ENCODE measurements around the gene TRIM50.
"Not testable (repeated sequence)": the region's sequence is repeated elsewhere in the genome, so short reads cannot be mapped to it uniquely, and the experiment has no call there.

The TRIM50 gene

GRCh38 chr7:73327922-73328321 is at the start of gene TRIM50, which contains the start of gene FKBP6:
Gene TRIM50, minus strand, starts transcription at chr7:73328082. Its CDS starts 3,295 bp downstream, at chr7:73324787.
Gene FKBP6, plus strand, starts transcription at chr7:73328161. Its CDS starts 268 bp downstream, at chr7:73328429.
- not testable (repeated sequence) for H3K36me3 ChIP-seq (ENCODE audit: control insufficient read depth, insufficient read depth, low read length); H3K9ac ChIP-seq; H3K9me3 ChIP-seq (ENCODE audit: control insufficient read depth, low read length); H2AFZ ChIP-seq; H3K4me2 ChIP-seq (ENCODE audit: low read length); H3K4me3 ChIP-seq (ENCODE audit: low read depth, low read length); H3K27me3 ChIP-seq (ENCODE audit: control insufficient read depth, insufficient read depth, low read length); H3K79me2 ChIP-seq
- H3K4me1 ChIP-seq: peaks cover 38% of the 10 kb centered on the region
- H3K27ac ChIP-seq: peak within 1 kb of the TSS; percentile 95

- TF ChIP-seq CTCF (IDR thresholded peaks at IDR 0.05): no peak
- no peak overlapping the region for H3K4me3 ChIP-seq (ENCODE audit: low read depth, low read length)
- no peaks in the 10 kb centered on the region for H3K9me3 ChIP-seq (ENCODE audit: control insufficient read depth, low read length)
- H2AFZ ChIP-seq: no peak overlapping the region
- H3K4me1 ChIP-seq: no peaks in the 10 kb centered on the region
- no peak overlapping the region for H3K9ac ChIP-seq
- no peak overlapping the region for H3K27ac ChIP-seq
- no peaks in the 10 kb centered on the region for H3K36me3 ChIP-seq (ENCODE audit: control insufficient read depth, insufficient read depth, low read length)
- no peaks in the 10 kb centered on the region for H3K27me3 ChIP-seq (ENCODE audit: control insufficient read depth, insufficient read depth, low read length)
- H3K4me2 ChIP-seq (ENCODE audit: low read length): no peak overlapping the region
- H3K79me2 ChIP-seq: no peaks in the 10 kb centered on the region
Measured at GRCh38 chr7:73376671-73377412, 49.0 kb upstream of the TRIM50 start.

- not testable (repeated sequence) for H3K9ac ChIP-seq; H3K27me3 ChIP-seq (ENCODE audit: control insufficient read depth, insufficient read depth, low read length); H3K4me2 ChIP-seq (ENCODE audit: low read length); H3K9me3 ChIP-seq (ENCODE audit: control insufficient read depth, low read length); H3K36me3 ChIP-seq (ENCODE audit: control insufficient read depth, insufficient read depth, low read length); H2AFZ ChIP-seq; H3K4me1 ChIP-seq; H3K27ac ChIP-seq; H3K4me3 ChIP-seq (ENCODE audit: low read depth, low read length); H3K79me2 ChIP-seq
Measured at GRCh38 chr7:73376262-73376661, 48.4 kb upstream of the TRIM50 start.

GRCh38 chr7:73373741-73374140 is 45.9 kb upstream of the TRIM50 start:
- H3K36me3 ChIP-seq (ENCODE audit: control insufficient read depth, insufficient read depth, low read length): no peaks in the 10 kb centered on the region
- H3K4me1 ChIP-seq: no peaks in the 10 kb centered on the region
- no peaks in the 10 kb centered on the region for H3K79me2 ChIP-seq
- no peaks in the 10 kb centered on the region for H3K27me3 ChIP-seq (ENCODE audit: control insufficient read depth, insufficient read depth, low read length)
- no peak overlapping the region for H2AFZ ChIP-seq
- H3K27ac ChIP-seq: no peak overlapping the region
- no peak overlapping the region for H3K4me3 ChIP-seq (ENCODE audit: low read depth, low read length)
- no peak overlapping the region for H3K9ac ChIP-seq
- TF ChIP-seq CTCF (IDR thresholded peaks at IDR 0.05): no peak
- H3K9me3 ChIP-seq (ENCODE audit: control insufficient read depth, low read length): no peaks in the 10 kb centered on the region
- H3K4me2 ChIP-seq (ENCODE audit: low read length): no peak overlapping the region

GRCh38 chr7:73369622-73370021 is 41.7 kb upstream of the TRIM50 start:
- Histone ChIP-seq H3K4me2 (ENCODE audit: low read length) (no peak overlapping the region), H3K9me3 (ENCODE audit: control insufficient read depth, low read length) (no peaks in the 10 kb centered on the region), H3K36me3 (ENCODE audit: control insufficient read depth, insufficient read depth, low read length) (no peaks in the 10 kb centered on the region), H2AFZ (no peak overlapping the region), H3K27ac (no peak overlapping the region), H3K27me3 (ENCODE audit: control insufficient read depth, insufficient read depth, low read length) (no peaks in the 10 kb centered on the region), H3K4me1 (no peaks in the 10 kb centered on the region), H3K79me2 (no peaks in the 10 kb centered on the region), H3K4me3 (ENCODE audit: low read depth, low read length) (no peak overlapping the region), H3K9ac (no peak overlapping the region)
- no peak for TF ChIP-seq CTCF (IDR thresholded peaks at IDR 0.05)

GRCh38 chr7:73369009-73369408 is 41.1 kb upstream of the TRIM50 start:
- Histone ChIP-seq H3K9me3 (ENCODE audit: control insufficient read depth, low read length) (no peaks in the 10 kb centered on the region), H2AFZ (no peak overlapping the region), H3K4me1 (no peaks in the 10 kb centered on the region), H3K79me2 (no peaks in the 10 kb centered on the region), H3K9ac (no peak overlapping the region), H3K36me3 (ENCODE audit: control insufficient read depth, insufficient read depth, low read length) (no peaks in the 10 kb centered on the region), H3K27ac (no peak overlapping the region), H3K4me2 (ENCODE audit: low read length) (no peak overlapping the region), H3K4me3 (ENCODE audit: low read depth, low read length) (no peak overlapping the region), H3K27me3 (ENCODE audit: control insufficient read depth, insufficient read depth, low read length) (no peaks in the 10 kb centered on the region)
- no peak for TF ChIP-seq CTCF (IDR thresholded peaks at IDR 0.05)
